ENCODE measurements around the gene MSL3.

MSL3 gene, protein sequence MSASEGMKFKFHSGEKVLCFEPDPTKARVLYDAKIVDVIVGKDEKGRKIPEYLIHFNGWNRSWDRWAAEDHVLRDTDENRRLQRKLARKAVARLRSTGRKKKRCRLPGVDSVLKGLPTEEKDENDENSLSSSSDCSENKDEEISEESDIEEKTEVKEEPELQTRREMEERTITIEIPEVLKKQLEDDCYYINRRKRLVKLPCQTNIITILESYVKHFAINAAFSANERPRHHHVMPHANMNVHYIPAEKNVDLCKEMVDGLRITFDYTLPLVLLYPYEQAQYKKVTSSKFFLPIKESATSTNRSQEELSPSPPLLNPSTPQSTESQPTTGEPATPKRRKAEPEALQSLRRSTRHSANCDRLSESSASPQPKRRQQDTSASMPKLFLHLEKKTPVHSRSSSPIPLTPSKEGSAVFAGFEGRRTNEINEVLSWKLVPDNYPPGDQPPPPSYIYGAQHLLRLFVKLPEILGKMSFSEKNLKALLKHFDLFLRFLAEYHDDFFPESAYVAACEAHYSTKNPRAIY
- total RNA-seq, result 19.1 to 46.6 (median 28.3) reads per million in 17 experiments

DNA sequence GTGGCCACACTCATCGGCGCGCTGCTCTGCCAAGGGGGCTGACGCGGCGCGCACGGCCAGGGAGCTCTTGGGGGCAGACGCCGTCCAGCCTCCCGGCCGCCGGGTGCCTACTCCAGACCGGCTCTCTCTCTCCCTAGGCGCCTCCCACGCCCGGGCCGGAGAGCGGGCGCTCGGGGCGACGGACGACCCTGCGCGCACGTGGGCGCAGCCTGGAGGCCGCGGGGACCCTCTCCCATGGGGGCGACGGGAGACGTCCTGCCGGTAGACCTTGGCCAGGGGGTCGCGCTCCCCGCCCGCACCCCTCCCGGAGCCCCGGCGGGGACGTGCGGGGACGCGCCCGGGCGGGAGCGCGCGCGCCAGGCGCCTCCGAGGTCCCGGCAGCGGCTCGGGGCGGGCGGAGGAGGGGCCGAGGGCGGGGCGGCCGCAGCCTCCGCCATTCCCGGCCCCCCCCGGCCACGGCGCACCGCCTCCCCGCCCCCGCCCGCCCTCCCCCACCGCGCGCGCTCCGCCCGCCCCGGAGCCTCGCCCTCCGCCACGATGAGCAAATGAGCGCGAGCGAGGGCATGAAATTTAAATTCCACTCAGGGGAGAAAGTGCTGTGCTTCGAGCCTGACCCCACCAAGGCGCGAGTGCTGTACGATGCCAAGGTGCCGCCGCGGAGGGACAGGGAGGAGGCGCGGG lies at the start of gene MSL3:
Gene MSL3 (plus strand): TSS at position 519 of the 681 bp plus-strand sequence. CDS start 27 bp downstream, at position 546.
- peak; percentile 60 to 87 (median 75) for DNase-seq

DNA sequence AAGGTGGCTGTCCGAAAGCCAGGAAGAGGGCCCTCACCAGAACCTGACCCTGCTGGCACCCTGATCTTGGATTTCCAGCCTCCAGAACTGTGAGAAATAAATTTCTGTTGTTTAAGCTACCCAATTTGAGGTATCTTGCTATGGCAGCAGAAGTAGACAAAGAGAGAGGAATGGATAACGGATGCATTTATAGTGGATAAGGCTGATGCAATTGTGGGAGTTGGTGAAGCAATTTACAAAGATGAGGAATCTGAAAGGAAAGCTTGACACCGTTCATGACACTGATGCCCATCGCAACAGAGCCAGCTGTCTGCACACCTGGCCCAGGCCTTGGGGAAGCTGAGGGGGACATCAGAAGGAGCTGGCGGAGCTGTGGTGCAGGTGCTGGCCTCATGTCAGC lies 35.7 kb upstream of the MSL3 start:
- no peak for DNase-seq

DNA sequence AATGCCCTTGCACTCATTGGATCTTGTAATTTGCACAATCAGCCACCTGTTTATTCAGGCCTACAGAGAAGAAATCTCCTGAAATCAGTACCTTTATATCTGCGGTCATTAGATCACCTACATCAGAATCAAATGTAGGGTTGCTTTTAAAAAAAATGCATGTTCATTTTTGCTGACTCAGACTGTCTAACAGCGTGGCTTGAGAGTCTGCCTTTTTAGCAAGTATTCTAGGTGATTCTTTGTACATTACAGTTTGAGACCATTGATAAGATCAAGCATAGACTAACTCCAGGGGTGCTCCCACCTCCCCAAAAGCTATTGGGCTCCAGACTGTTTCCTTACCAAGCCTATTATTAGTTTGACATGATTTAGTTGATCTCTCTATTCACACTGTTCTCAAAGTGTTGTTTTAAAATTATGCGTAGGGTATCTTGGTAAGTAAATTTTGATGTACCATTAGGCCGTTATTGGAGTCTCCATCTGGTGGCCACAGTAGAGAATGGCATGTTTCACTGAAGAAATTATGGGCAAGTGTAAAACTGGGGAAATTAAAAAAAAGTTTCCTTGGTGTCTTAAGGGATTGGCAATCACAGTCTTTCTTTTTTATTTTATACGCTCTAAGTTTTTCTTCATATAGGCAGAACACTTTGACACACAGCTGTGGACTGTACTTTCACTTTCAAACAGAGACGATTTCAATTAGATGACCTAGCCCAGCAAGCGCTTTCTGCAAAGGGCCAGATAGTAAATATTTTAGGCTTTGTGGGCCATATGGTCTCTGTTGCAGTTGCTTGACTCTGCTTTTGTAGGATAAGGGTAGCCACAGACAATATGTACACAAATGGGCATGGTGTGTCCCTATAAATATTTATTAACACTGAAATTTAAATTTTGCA lies 33.7 kb upstream of the MSL3 start:
- DNase-seq, result peak; percentile 5 to 50 (median 35)

DNA sequence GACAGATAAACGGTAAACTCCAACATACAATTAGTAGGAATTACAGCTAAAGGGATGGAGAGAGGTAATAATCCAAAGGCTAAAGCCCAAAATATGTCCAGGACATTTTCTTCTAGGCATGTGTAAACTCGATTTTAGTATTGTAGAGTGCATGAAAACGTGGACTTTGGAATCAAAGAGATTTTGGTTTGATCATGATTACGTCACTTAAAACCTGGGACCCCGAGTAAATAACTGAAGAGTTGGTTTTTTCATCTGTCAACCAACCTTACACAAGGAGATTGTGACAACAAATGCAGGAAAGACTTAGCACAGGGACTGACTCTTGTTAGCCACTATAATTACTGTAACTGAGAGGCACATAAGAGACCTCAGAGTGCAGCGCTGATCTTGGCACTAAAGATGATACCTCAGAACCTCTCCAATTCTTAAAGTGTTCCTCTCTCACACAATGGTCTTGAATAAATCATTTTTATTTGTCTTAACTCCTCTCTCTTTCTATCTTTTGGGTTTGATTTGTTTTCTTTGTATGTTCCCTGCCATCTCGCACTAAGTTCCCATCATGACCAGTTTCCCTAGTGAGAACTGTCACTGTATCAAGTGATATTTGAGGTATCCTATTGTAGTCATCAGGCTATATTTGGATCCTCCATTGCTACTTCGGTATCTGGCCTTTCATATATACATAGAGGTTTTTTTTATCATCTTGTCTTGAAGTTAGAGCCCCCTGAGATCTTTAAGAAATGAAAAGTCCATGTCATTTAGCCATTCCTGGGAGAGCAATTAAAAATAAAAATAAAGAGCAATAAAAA lies 32.2 kb upstream of the MSL3 start:
- no peak for DNase-seq

DNA sequence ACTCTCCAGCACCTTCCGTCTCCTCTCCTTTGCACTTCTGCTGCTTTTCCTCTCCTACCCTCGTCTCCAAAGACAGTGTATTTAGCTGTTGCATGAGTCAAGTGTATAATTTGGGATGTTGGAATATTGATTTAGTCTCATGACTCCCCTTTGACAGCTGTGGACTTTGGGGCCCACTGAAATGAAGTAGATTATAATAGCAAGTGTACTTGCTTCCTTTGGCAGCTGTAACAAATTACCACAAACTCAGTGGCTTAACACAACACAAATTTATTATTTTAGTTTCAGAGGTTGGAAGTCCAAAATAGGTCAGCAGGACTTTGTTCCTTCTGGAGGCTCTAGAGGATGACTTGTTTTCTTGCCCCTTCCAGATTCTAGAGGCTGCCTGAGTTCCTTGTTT lies 29.5 kb upstream of the MSL3 start:
- DNase-seq, result peak in 1 of 4 experiments; percentile 4

DNA sequence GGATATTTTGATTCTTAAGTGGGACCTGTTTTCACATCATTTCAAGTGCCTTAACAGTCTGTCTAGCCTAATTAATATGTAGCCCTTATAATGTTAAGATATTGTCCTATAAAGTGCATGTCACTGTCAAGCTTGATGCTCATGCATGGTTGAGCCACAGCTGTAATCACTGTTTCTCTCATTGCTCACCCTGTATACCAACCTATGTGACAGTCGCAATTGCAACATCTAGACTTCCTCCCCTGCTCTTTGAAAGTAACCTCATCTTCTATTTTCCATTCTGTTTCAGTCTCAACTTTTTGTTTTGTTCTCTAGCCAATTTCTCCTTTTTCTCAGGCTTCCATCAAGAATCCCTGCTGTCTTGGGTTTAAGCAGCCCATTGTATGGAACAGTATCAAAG lies 24.4 kb upstream of the MSL3 start:
- peak in 2 of 4 experiments; percentile 1 to 3 for DNase-seq

DNA sequence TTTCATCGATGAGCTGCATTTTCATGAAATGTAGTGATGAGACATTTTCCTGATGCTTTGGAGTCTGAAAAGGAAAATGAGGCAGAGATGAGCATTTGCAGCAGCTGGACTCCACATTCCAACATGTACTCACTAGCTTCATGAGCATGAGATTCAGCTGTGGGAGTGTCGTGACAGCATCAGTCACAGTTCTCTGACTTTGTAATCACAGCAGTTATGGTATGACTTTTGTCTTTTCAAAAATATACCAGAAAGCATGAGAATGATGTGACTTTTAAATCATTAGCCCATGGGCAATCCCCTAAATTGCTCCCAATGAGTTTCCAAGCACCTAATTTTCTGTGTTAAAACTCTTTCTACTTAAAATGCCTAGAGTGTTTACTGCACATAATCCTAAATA lies 18.3 kb upstream of the MSL3 start:
- no peak for DNase-seq

DNA sequence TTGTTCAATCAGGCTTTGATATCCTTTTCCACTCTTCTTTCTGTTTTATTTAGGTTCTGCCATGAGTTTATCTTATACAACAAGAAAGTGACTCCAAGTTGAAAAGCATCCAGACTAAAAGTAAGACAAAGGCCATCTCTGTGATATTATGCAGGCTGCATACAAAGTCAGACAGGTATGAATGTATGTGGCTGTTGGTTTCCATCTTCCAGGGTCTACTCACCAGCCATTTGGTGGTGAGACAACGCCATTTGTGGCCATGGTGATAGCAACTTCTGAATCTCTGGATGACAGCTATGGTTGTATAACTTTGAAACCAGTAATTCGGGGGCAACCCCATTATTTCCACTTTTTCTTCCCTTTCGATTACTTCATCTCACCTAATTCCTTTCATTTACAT lies 17.2 kb upstream of the MSL3 start:
- DNase-seq, result no peak

DNA sequence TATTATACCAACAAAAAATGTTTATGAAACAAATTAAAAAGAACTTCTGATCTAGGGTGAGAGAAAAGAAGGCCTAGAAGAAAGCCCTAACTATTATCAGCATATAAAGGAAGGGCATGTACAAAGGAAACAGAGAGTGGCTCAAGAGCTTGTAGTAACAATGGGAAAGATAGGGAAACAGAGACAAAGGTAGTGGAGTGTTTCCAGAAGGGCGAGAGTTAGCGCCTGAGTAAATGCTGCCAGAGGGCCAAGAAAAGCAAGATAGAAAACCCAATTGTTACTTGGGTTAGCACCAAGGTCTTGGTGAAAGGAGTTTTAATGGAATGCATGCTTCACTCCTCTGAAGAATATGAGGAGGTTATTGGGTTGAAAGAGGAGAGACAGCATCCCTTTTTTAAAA lies 16.5 kb upstream of the MSL3 start:
- no peak for DNase-seq

DNA sequence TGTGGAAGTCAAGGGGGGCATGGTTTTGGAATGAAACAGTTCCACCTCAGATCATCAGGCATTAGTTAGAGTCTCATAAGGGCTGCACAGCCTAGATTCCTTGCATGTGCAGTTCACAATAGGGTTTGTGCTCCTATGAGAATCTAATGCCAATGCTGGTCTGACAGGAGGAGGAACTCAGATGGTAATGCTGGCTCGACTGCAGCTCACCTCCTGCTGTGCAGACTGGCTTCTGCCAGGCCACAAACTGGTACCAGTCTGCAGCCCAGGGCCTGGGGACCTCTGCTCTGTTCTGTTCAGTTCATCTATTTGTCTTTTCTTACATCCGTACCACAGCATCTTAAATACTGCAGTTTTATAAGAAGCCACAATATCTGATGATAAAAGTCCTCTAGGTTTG lies 12.2 kb upstream of the MSL3 start:
- DNase-seq, result no peak

DNA sequence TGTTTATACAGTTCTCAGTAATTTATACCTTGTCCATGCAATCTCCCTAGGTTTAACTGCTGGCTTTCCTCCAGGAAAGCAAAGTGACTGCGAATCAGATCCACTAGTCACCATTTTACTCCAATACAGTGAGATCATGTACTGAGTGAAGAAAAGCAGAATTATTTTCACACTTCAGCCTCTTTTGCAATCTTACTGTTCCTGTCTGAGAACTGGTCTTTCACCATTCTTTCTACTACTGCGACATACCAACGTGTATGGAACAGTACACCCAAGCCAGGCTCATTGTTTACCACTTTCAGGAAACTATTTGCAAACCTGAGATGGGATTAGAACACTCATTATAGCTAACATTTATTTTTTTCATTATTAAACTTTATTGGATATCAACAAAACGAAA lies 8.0 kb upstream of the MSL3 start:
- peak in 3 of 4 experiments; percentile 10 to 52 (median 49) for DNase-seq

DNA sequence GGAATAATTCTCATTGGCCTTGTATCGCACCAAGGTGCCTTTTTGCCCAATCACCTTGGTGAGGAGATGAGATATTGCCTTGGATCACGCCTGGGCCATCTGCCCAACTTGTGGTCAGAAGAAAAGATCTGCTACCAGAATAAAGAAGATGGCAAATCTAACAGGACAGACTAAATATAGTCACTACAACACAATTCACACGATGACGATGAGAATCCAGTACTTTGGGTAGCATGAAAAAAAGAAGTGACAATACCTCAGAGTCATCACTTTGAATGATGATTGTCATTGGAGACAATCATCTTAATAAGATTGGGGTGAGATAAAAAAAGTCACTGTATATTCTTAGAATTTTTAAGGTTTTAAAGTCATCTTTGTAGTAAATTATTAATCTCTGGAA lies 7.3 kb upstream of the MSL3 start:
- DNase-seq, result no peak

DNA sequence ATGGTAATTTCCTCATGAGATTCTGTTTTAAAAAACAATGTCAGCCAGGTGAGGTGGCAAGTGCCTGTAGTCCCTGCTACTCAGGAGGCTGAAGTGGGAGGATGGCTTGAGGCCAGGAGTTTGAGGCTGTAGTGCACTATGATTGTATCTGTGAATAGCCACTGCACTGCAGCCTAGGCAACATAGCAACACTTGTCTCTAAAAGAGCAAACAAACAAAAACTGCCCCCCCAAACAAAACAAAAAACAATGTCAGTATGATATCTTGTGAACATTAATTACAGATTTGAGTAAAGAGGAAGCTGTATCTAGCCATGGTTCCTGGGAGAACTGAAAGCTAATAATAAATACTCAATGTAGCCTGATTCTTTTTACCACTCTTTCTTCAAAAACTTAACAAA lies 6.8 kb upstream of the MSL3 start:
- no peak for DNase-seq

DNA sequence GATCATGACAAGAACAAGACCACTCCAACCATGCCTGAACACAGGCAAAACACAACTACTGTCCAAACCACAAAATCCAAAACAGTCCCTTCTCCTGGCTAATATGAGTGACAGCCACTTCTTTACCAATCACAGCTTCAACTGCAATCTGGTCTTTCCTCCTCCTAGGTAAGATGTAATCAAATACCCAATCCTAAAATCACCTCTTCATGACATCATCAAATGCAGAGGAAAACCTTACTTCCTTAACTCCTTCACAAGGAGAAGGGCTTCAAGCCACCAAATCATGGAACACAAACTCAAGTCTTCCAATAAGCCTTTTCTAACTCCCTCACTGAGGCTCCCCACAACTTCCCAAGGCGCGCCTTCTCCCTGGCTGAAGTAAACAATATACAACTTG lies 4.4 kb upstream of the MSL3 start:
- no peak for DNase-seq

DNA sequence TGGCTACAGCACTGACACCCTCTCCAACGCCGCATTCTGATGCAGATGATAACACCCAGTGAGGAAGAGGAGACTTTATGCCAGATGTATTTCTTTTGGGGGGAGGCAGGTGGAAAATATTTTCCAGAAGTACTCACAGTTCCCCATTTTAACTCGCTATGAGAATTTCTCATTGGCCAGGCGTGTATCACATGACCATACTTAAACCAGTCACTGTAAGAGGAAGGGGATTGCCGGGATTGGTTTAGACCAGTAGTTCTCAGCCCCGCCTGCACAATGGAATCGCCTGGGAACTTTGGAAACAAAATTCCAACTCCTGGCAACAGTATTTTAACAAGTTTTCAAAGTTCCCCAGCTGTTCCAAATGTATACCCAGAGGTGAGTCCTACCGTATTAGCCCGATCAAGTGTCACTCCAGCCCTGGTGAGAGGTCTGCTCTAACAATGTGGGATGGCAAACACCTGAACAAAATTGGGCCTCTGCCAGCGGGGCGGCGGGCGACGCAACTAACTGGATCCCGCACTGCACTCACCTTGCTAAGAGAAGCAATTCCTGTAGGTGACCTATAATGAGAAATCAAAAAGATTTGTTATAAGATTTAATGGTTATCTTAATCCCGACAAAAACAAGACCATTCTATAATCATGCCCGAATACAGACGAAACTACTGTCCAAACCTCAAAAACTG lies 2.9 kb upstream of the MSL3 start:
- DNase-seq, result no peak

DNA sequence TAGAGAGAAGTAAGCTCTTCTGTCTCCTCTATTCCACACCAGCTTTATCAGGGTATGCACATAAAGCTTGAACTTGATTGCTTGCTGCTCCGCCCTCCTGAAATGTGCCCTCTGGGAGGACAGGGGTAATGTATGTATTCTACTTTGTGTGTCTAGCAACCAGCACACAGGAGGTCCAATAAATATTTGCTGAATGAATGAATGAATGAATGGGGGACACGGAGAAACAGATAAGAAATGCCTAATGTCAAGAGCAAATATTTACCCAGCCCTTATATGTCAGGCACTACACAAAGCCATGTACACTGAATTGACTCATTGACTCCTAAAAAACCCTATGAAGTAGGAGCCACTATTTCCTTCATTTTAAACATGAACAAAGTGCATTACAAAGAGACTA lies 2.3 kb upstream of the MSL3 start:
- DNase-seq, result no peak

DNA sequence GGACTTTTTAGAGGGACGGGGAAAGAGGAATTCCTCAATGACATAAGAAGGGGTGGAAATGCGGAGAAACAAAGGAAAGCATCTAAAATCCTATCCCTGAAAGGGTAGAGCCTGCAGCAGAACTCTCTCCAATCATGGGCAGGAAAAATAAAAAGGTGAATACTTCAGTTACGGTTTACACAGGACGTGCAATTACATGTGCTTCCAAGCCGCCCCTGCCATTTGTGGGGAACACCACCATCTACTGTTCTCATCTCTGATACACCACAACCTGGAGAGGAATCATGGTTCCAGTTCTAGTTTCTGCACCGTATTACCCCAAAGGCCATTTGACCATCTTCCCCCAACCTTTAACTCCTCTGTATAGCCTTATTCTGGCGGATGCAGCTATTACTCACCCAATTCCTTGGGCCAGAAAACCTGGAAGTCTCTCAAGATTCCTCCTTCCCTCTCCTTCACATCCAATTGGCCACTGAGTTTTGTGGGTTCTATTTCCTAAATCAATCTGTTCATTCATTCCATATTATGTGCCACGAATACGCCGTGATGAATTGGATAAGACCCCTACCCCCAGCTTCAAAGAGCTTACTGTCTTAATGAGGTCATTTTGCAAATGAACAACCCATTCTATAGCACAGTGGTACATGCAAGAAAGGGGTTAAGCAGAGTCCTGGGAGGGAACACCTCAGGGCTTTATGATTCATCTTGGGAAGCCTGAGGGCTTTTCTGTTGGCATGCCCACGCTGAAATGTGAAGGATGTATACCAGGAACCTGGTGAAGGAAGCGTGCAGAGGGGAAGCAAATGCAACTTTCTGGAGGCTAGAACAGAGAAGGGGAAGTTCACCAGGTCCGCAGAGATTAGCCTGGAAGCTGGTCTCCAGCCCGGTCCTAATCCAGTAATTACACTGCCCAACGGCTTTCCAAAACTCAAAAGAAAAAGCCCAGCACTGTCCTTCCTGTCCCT lies 1.4 kb upstream of the MSL3 start:
- peak; percentile 21 to 66 (median 61) for DNase-seq

DNA sequence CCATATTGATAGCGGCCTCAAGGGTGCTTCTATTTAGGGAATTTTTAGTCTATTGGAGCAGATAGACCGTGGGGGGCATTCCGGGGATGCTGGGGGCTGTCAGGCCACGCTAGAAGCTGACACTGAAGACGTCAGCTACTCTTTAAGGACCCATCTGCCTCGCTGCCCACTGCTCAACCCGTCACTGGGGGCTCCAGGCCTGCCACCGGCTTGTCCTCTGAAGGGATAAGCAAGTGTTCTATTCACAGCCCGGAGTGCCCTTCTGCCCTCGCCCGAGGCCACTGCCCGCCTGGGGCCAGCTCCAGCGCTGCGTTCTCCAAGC lies 679 bp upstream of the MSL3 start:
- no peak for DNase-seq

DNA sequence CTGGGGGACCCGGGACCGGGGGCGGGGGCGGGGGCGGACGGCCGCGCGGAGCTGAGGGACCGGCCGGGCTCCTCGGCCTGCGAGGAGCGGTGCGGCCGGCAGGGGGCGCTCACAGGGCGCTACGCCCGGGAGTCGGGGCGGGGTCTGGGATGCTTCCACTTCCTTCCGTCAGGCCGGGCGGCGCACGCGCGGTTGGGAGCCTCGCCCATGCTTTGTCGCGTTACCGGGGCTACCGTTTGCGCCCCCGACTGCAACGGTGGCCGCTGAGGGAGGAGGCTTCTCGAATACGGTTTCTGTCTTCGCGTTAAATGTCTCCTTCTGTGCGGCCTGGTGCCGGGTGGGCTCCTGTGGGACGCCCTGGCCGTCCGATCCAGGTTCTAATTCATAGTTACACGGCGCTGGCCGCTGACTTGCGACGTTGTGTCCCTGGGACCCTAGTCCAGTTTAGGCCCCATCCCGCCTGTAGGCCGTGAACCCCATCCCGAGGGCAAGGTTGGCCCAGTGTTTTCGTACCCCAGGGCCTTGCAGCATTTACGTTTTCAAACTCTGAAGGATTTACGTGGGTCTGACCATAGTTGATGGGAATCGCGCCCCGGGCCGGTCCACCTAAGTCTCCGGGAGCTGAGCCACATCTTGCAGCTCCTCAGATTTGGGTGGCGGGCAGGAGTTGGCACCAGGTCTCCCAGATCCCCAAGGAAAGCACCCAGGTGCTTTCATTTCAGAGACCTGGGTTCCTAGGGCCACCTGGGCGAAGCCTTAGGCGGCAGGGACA lies 549 bp downstream of the MSL3 start:
- DNase-seq, result peak; percentile 89 to 95 (median 92)

DNA sequence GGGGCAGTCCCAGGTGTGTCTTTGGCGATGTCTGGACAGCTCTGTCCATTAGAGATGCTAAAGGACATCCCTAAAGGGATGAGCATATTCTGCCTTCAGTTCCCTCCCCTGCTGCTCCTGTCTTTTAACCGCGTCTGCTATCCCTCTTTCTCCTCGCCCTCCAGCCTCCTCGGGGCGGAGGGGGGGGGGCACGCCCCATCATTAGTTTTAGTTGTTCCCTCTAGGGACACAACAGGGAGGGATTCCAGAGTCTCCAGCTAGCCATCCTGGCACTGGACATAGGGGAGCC lies 1.1 kb downstream of the MSL3 start:
- DNase-seq, result no peak

All from suppressor macrophage (primary cell).